NCI-H2196 treated with DMSO at 0.1 percent for 48 hours (cell line): ENCODE data around the gene GRAMD4.

Source experiments
- DNase-seq: peaks from one replicate; lab custom pipeline; 2025; ENCODE audit not compliant: unreplicated experiment; lab: John Stamatoyannopoulos, UW

Gene GRAMD4

DNA sequence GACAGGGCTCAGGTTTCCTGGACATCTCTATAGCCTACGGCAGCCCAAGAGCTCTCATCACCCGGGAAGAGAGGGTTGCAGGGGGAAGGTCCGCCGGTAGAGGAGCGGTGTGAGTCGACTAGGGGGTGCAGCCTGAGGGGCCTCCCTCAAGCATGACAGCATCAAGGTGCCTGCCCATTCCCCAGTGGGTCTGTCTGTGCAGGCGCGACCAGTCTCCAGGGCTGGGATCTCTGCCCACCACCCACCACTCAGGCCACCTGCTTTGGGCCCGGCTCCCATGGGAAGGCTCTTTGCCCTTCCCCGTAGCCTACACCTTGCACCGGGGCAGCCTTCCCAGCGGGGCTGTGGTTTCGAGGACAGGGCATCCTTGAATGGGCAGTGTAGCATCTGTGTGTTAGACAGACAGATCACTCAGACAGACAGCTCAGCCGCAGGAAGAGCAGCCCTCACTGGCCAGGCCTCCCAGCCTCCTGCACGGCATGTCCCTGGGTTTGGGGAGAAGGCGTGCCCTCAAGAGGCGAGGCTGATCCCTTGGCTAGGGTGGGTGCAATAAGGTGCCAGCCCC, 88.7 kb downstream of the GRAMD4 start:
- DNase-seq = no peak

DNA sequence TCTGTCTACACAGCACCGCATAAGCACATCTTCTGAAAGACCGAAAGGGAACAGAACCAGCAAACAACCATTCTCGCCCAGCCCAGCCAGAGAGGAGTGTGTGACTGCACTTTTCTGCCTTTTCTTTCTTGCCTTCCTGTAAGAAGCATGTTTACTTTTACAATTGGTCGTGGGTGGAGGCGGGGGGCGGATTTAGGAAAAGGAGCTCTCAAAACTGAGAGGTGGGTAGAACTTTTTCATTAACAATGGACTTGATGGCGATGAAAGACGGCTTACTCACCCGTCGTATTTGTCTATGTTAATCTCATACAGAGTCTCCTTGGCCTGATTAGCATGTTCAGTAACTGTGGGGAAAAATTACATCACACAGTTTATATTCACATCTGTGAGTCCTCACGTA, 90.6 kb downstream of the GRAMD4 start:
- no peak for DNase-seq

DNA sequence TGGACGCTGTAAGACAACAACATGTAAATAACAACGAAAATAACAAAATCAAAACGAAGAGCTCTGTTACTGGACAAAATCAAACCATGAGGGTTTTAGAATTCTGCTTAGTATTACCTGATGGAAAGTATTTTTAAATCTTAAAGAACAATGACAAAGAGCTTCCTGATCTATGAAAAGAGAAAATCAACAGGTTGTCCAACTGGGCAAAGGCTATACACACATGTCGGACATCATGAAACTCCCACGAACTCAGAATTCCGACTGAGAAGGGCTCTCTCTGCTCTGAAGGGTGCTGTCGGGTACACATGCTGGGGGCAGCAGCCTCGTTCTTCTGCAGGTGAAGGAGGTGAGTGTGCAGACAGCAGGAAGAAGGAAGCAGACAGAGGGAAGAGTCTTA, 92.1 kb downstream of the GRAMD4 start:
- no peak for DNase-seq

DNA sequence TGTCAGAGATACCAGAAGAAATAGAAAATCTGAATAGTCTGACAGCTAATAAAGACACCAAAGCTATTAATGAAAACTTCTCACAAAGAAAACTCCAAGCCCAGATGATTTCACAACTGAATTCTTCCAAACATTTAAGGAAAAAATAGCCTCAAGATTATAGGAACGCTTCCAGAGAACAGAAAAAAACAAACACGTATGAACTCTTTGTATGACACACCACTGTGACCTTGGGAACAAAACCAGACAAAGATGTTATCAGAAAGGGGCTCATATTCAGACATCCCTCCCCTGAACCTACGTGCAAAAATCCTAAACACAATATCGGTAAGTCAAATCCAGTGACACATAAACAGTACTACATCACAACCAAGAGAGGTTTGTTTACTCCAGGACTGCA, 94.4 kb downstream of the GRAMD4 start:
- DNase-seq = no peak

DNA sequence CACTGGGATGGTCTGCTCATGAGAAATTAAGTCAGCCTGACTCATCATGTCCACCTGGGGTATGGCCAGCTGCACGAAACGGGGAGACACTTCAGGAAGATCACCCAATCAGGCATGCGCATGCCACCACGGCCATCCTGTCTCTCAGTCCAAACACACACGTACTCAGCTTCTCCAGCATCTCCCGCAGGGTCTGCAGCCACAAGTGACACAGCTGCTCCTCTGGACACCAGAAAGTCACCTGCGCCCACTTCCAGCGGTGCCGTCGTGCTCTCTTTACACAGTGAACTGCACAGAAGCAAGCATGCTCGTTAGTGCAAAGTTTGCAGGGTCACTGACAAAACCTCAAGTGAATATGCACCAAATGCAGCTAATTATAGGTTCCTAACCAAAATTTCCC, 99.7 kb downstream of the GRAMD4 start:
- DNase-seq = no peak

DNA sequence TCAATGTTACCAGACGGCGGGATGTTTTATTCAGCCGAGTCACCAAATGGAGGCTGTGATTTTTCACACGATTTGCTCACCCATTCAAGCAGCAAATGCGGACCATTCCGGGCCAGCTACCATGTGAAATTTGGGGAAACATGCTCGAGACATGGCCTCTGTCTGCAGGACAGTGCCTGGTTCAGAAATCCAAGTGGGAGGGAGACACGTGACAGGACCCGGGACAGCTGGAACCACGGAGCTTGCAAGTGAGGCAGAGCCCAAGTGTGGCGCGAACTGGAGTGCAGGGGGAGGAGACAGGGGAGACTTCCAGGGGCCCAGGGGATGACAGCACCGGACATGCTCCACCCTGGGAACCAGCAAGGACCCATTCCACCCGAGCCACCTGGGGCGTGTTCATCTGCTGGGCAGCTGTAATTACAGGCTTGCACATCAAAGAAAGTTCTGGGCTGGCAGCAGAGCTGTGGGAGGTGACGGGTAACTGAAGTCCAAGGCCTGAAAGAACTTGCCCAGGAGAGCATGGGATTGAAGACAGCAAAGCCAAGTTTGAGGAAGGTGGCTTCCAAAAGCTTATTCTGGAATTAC, 101.4 kb downstream of the GRAMD4 start:
- DNase-seq = no peak

DNA sequence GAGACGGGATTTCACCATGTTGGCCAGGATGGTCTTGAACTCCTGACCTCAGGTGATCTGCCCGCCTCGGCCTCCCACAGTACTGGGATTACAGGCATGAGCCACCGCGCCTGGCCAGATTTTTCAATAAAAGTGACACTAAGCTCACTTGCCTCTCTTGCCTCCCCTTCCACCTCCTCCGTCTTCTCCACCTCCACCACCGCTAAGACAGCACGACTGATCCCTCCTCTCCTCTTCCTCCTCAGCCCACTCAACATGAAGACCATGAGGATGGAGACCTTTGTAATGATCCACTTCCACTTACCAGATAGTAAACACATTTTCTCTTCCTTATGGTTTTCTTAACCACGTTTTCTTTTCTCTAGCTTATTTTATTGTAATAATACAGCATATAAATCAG, 103.7 kb downstream of the GRAMD4 start:
- DNase-seq = no peak

DNA sequence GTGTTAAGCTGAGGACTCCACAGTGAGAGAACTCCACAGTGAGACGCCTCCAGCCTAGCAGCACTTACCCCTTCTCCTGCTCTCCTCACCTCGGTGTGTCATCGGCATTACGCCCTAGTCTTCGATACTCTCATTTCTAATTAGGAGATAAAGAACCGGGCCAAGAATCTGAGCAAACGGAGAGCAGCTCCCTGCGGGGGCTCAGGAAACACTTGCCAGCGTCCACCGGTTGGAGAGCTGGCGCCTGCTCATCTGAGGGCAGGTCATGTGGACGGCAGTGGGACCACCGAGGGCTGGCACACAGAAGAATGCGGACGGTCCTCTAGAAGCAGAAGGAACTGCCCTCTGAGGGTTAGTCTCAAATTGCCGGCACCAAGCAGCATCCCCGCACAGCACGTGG, 104.9 kb downstream of the GRAMD4 start:
- DNase-seq = no peak

DNA sequence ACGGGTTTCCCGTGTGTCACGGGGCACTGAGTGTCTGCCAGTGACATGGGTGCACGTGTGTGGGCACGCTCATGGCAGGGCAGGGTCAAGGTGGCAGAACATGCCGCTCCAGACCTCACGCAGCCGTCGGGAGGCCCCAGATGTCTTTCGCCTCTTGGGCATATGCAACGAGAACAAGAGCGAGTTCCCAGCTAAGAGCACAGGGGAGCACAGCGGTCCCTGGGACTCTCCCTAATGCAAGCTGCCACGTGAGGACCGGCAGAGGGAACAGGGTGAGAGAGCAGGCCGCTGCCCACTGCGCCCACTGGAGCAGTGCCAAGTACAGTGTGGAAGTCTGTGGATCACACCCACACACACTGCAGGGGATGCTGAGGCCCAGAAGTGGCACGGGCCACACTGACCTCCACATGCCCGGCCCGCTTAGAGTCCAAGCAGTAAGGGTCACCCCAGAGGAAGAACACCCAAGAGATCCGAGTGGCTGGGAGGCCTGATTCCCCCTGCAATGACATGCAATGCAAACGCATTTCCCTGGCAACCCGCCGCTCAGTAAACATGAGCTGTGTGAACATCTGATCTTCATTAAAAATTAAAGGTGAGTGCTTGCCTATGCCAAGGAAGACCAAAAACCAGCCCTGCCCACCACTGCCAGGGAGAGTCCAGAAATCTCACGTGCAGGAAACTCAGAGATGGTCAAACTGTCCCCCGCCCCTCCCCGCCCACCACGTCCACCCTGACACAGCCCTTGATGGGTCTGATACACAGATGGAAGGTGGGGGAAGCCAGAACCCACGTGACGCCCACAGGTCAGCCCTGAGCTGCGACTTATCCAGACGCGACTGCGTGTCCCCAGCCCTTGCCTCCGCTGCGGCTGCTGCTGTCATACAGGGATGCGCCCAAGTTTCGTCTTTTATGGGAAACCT, 106.1 kb downstream of the GRAMD4 start:
- DNase-seq = peak; percentile 52

DNA sequence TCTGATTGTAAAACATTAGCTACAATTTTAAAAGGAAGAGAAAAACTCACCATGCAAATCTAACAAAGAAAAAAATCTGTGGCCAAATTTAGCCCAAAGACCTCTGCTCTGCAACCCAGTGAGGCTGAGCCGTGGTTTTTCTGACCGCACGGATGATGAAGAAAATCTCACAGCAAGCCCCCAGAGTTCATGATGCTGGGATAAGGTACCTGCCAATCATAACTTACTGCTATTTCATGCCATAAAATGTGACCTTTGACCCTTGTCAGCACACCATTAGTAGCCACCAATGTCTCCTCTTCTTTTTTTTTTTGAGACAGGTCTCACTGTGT, 106.8 kb downstream of the GRAMD4 start:
- no peak for DNase-seq

DNA sequence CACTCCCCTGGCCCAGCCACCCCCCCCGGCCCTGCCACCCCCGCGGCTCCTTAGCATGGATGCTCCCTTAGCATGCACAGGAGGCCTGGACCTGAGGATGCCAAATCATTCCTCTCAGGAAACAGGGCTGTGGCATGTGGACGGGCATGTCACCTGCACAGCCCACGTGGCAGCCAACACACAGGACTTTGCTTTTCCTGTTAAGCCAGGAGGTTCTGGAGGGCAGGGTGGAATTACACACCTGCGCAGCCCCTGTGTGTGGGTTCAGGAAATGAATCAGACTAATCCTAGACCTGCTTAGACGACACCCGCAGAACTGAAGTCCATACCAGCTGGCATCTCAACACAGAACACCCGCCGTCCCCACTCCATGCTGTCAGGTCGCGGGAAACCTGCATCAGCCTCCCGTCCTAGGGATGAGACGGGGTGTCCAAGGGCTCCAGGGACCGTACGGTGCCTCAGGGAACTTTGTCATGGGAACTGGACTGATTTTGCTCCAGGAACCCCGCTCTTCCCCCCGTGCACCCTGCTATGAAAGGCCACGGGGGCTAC, 107.7 kb downstream of the GRAMD4 start:
- DNase-seq = no peak

DNA sequence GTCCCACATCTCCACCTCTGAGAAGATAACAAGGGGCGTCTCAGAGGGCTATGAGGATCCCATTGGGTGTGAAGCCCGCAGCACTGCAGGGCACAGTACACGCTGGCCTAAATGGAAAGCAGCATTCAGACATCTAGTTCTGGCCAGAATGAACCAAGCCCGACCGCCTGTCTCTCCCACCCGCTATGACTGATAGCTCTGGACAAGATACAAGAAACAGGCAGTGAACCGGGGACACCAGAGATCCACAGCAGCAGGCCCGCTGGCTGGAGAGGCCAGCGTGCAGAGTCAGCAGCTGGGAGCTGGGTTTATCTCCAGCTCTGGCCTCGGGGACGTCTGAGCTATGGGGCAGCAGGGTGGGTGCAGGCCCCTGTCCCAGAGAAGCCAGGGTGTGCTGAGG, 108.3 kb downstream of the GRAMD4 start:
- DNase-seq = no peak
